Activated naive CD4-positive, alpha-beta T cell treated with anti-CD3 and anti-CD28 coated beads, Interleukin-2, amount 50 U/mL, for 16 hours (primary cell): ENCODE data around the gene EMC9.

Experiments used
- DNase-seq: peaks from one replicate; pipeline ENCODE4 v3.0.0-alpha.2; 2020

Gene EMC9

GRCh38 chr14:24176599-24176998 is 35.2 kb upstream of the EMC9 start:
- DNase-seq = no peak

- DNase-seq = no peak
Observed at GRCh38 chr14:24172871-24173281, 31.5 kb upstream of the EMC9 start.

GRCh38 chr14:24172261-24172860 is 31.0 kb upstream of the EMC9 start:
- DNase-seq = no peak

- peak; percentile 68 for DNase-seq
Observed at GRCh38 chr14:24171422-24172260, 30.2 kb upstream of the EMC9 start, which contains the start of gene REC8. Gene REC8, plus strand, starts transcription at chr14:24172080. Its CDS starts 473 bp downstream, at chr14:24172553.

- no peak for DNase-seq
Observed at GRCh38 chr14:24167469-24168114, 26.2 kb upstream of the EMC9 start.

- DNase-seq = no peak
Observed at GRCh38 chr14:24165785-24166184, 24.4 kb upstream of the EMC9 start.

GRCh38 chr14:24164518-24164991 is 23.2 kb upstream of the EMC9 start:
- no peak for DNase-seq

GRCh38 chr14:24162093-24162492 is 20.7 kb upstream of the EMC9 start:
- no peak for DNase-seq

- DNase-seq = peak; percentile 93
Observed at GRCh38 chr14:24160850-24161804, 19.7 kb upstream of the EMC9 start, which contains the start of gene IRF9. Gene IRF9, plus strand, starts transcription at chr14:24161265. Its CDS starts 880 bp downstream, at chr14:24162145.

- DNase-seq = no peak
Observed at GRCh38 chr14:24160499-24160849, 19.1 kb upstream of the EMC9 start.

- no peak for DNase-seq
Observed at GRCh38 chr14:24159777-24160498, 18.5 kb upstream of the EMC9 start.

- DNase-seq = no peak
Observed at GRCh38 chr14:24157331-24157730, 15.9 kb upstream of the EMC9 start.

GRCh38 chr14:24156840-24157239 is 15.4 kb upstream of the EMC9 start:
- DNase-seq = no peak

GRCh38 chr14:24155100-24155499 is 13.7 kb upstream of the EMC9 start:
- DNase-seq = no peak

GRCh38 chr14:24151404-24152080 is 10.2 kb upstream of the EMC9 start:
- no peak for DNase-seq

GRCh38 chr14:24150993-24151392 is 9.6 kb upstream of the EMC9 start:
- DNase-seq = no peak

GRCh38 chr14:24150567-24150966 is 9.2 kb upstream of the EMC9 start:
- DNase-seq = no peak

- no peak for DNase-seq
Observed at GRCh38 chr14:24150061-24150460, 8.7 kb upstream of the EMC9 start.

GRCh38 chr14:24149302-24149969 is 8.0 kb upstream of the EMC9 start:
- DNase-seq = no peak

GRCh38 chr14:24147761-24148428 is 6.5 kb upstream of the EMC9 start:
- DNase-seq = no peak
